ENCODE measurements around the gene SLC39A11.

DNA sequence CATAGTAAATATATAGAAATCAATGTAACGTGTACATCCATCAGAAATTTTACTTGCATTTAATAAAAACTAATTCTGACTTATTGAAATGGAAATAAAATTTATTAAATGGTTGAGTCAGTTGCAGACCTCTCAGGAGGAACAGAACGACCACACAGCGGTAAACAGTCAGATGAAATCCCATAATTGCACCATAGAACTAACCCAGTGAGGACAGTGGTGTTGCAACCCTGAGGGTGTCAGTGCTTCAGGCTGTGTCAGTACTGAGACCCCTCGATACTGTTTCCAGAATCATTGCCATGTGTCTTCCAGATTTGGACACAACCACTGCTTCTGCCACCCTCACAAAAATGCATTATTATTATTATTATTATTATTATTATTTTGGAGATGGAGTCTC, 43.3 kb upstream of the SLC39A11 start:
- TF ChIP-seq TAF1 (IDR thresholded peaks at IDR 0.05; ENCODE audit: borderline replicate concordance, low read depth, low read length) = no peak
- TF ChIP-seq, protein P1, sequence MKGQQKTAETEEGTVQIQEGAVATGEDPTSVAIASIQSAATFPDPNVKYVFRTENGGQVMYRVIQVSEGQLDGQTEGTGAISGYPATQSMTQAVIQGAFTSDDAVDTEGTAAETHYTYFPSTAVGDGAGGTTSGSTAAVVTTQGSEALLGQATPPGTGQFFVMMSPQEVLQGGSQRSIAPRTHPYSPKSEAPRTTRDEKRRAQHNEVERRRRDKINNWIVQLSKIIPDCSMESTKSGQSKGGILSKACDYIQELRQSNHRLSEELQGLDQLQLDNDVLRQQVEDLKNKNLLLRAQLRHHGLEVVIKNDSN (IDR thresholded peaks at IDR 0.05; ENCODE audit: borderline replicate concordance, low read depth) = no peak
- TF ChIP-seq, protein P2, sequence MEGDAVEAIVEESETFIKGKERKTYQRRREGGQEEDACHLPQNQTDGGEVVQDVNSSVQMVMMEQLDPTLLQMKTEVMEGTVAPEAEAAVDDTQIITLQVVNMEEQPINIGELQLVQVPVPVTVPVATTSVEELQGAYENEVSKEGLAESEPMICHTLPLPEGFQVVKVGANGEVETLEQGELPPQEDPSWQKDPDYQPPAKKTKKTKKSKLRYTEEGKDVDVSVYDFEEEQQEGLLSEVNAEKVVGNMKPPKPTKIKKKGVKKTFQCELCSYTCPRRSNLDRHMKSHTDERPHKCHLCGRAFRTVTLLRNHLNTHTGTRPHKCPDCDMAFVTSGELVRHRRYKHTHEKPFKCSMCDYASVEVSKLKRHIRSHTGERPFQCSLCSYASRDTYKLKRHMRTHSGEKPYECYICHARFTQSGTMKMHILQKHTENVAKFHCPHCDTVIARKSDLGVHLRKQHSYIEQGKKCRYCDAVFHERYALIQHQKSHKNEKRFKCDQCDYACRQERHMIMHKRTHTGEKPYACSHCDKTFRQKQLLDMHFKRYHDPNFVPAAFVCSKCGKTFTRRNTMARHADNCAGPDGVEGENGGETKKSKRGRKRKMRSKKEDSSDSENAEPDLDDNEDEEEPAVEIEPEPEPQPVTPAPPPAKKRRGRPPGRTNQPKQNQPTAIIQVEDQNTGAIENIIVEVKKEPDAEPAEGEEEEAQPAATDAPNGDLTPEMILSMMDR (IDR thresholded peaks at IDR 0.05) = no peak
- no peak for TF ChIP-seq JUND (IDR thresholded peaks at IDR 0.05)
- TF ChIP-seq FOSL2 (IDR thresholded peaks at IDR 0.05; ENCODE audit: borderline replicate concordance, low read depth) = no peak
- no peak for TF ChIP-seq POLR2AphosphoS5 (IDR thresholded peaks at IDR 0.05; ENCODE audit: low read depth, low read length)
- no peak for TF ChIP-seq RAD21 (IDR thresholded peaks at IDR 0.05; ENCODE audit: low read length)
- TF ChIP-seq, protein P3, sequence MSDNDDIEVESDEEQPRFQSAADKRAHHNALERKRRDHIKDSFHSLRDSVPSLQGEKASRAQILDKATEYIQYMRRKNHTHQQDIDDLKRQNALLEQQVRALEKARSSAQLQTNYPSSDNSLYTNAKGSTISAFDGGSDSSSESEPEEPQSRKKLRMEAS (IDR thresholded peaks at IDR 0.05; ENCODE audit: low read depth) = no peak
- TF ChIP-seq YY1 (IDR thresholded peaks at IDR 0.05; ENCODE audit: low read depth) = no peak
